Endothelial cell of umbilical vein (primary cell): ENCODE results near the gene SUMF1. TPM values are rescaled to one million over a fixed set of nuclear protein-coding genes. Genes with fewer than 3 reads are reported as not detected.

ENCODE experiments used
- Bru-seq: library from RNA; stranded (reverse); fragments of 400-500 nt; gene quantifications from one replicate; lab custom pipeline; 2021; lab: Mats Ljungman, UMichigan
- BruChase-seq, 2 experiments: library from RNA; stranded (reverse); fragments of 400-500 nt; gene quantifications; one replicate each; lab custom pipeline; 2021; lab: Mats Ljungman, UMichigan
- BruUV-seq: library from RNA; stranded (reverse); fragments of 400-500 nt; replicated peaks from 2 replicates; lab custom pipeline; 2021; lab: Mats Ljungman, UMichigan
- CTCF ChIA-PET: fragments of 300-600, 350-600 bp; sonication (Branson Sonifier 250); formaldehyde crosslinking; loops from one replicate; lab custom pipeline; 2021; ENCODE audit warnings: antibody characterized with exemption, inconsistent platforms; lab: Charles Lee
- POLR2A ChIA-PET: fragments of 300-600, 350-600 bp; sonication (Branson Sonifier 250); formaldehyde crosslinking; loops from one replicate; lab custom pipeline; 2021; ENCODE audit warnings: antibody characterized with exemption, inconsistent platforms; lab: Charles Lee
- DNase-seq: peaks from one replicate; pipeline ENCODE4 v3.0.0-alpha.2; 2011; ENCODE audit warnings: low read depth, low spot score
- FAIRE-seq: peaks from 2 replicates; lab custom pipeline; 2011; peaks lifted over from hg19 to GRCh38; lab: Jason Lieb, UNC
- H2AFZ ChIP-seq: 2 replicates; pipeline ENCODE4 v1.6.0; 2012; ENCODE audit warnings: low read depth, low read length, control low read depth, inconsistent platforms
- H3K27ac ChIP-seq: 2 replicates; pipeline ENCODE4 v1.5.1; 2011; ENCODE audit warnings: low read depth, mild to moderate bottlenecking, control low read depth, low read length, moderate library complexity; ENCODE audit not compliant: insufficient read depth
- H3K27me3 ChIP-seq, 2 experiments: 2 replicates each; pipeline versions ENCODE4 v1.6.0 to v1.6.1; 2011; ENCODE audit warnings: low read length in 2 of 2, mixed read lengths in 1 of 2; ENCODE audit not compliant: control insufficient read depth in 2 of 2, insufficient read depth in 2 of 2
- H3K36me3 ChIP-seq, 2 experiments: 2 replicates in 1 of 2; 3 replicates in 1 of 2; pipeline ENCODE4 v1.5.1; 2011; ENCODE audit warnings: low read length in 2 of 2, mild to moderate bottlenecking in 1 of 2, moderate library complexity in 1 of 2; ENCODE audit not compliant: control insufficient read depth in 2 of 2, insufficient read depth in 2 of 2; ENCODE audit errors: extremely low read depth in 1 of 2
- H3K4me1 ChIP-seq: 3 replicates; pipeline ENCODE4 v1.5.1; 2011; ENCODE audit warnings: mild to moderate bottlenecking, low read length; ENCODE audit not compliant: control insufficient read depth, insufficient read depth; ENCODE audit errors: extremely low read depth
- H3K4me2 ChIP-seq: 2 replicates; pipeline ENCODE4 v1.6.1; 2011; ENCODE audit warnings: low read length, control low read depth, mixed read lengths; ENCODE audit not compliant: insufficient read depth
- H3K4me3 ChIP-seq, 3 experiments: fragments of 200-600 bp in 1 of 3; sonication (generic), shearing (Covaris generic) in 1 of 3; replicated peaks in 1 of 3; 2 replicates each; pipeline ENCODE4 v1.5.1; 2011 to 2016; ENCODE audit warnings: control low read depth in 3 of 3, low read length in 3 of 3, mild to moderate bottlenecking in 2 of 3, inconsistent platforms in 1 of 3, low read depth in 1 of 3, moderate library complexity in 1 of 3; ENCODE audit not compliant: insufficient read depth in 1 of 3
- H3K79me2 ChIP-seq: 2 replicates; pipeline ENCODE4 v1.6.0; 2012; ENCODE audit warnings: low read length, inconsistent platforms; ENCODE audit not compliant: control insufficient read depth, insufficient read depth
- H3K9ac ChIP-seq: replicated peaks from 2 replicates; pipeline ENCODE3; 2011; ENCODE audit warnings: low read length, control low read depth; ENCODE audit not compliant: insufficient read depth; ENCODE audit errors: extremely low read depth
- H3K9me1 ChIP-seq: replicated peaks from 3 replicates; pipeline ENCODE4 v1.6.0; 2011; ENCODE audit warnings: mild to moderate bottlenecking, low read length; ENCODE audit not compliant: control insufficient read depth, insufficient read depth; ENCODE audit errors: extremely low read depth
- H3K9me3 ChIP-seq: replicated peaks from 2 replicates; pipeline ENCODE4 v1.5.1; 2012; ENCODE audit warnings: low read length, inconsistent platforms; ENCODE audit not compliant: control insufficient read depth, insufficient read depth
- H4K20me1 ChIP-seq: replicated peaks from 2 replicates; pipeline ENCODE3; 2011; ENCODE audit warnings: mild to moderate bottlenecking, low read length; ENCODE audit not compliant: control insufficient read depth, insufficient read depth; ENCODE audit errors: extremely low read depth
- EZH2 ChIP-seq: IDR thresholded peaks from 2 replicates; pipeline ENCODE4 v1.6.1; 2012; ENCODE audit warnings: borderline replicate concordance, low read depth, mild to moderate bottlenecking, moderate library complexity, low read length, inconsistent platforms; ENCODE audit not compliant: severe bottlenecking
- FOS ChIP-seq: IDR thresholded peaks from 2 replicates; pipeline ENCODE4 v1.6.1; 2011; ENCODE audit warnings: mild to moderate bottlenecking, low read length, moderate library complexity, borderline replicate concordance; ENCODE audit not compliant: insufficient read depth
- JUN ChIP-seq: IDR thresholded peaks from 2 replicates; pipeline ENCODE4 v1.6.1; 2011; ENCODE audit warnings: borderline replicate concordance, low read depth; ENCODE audit not compliant: insufficient read length, insufficient read depth
- MAX ChIP-seq: IDR thresholded peaks from 2 replicates; pipeline ENCODE4 v1.6.1; 2011; ENCODE audit not compliant: insufficient read depth, insufficient read length
- MYC ChIP-seq: IDR thresholded peaks from one replicate; pipeline ENCODE4 v1.6.1; 2011; ENCODE audit warnings: mild to moderate bottlenecking, low read depth, low read length
- POLR2A ChIP-seq: IDR thresholded peaks from 2 replicates; pipeline ENCODE4 v1.6.1; 2012; ENCODE audit warnings: low read depth, mild to moderate bottlenecking, control low read depth, low read length
- POLR2AphosphoS5 ChIP-seq: IDR thresholded peaks from 2 replicates; pipeline ENCODE4 v1.6.1; 2012; ENCODE audit warnings: low read depth, mild to moderate bottlenecking, control low read depth, low read length, moderate library complexity; ENCODE audit not compliant: insufficient read depth
- dilution Hi-C: fragments of 300-500 bp; cut with MboI; formaldehyde crosslinking; loops from one replicate; pipeline ENCODE4 v1.15.0; 2019; ENCODE audit warnings: low sequenced_read_pairs; ENCODE audit not compliant: extremely low pct_ligation_motif_present
- intact Hi-C: fragments of 100-400 bp; cut with micrococcal nuclease; formaldehyde crosslinking; loops from one replicate; pipeline ENCODE4 v1.10.0; 2022
- long read RNA-seq: library from polyadenylated mRNA; stranded (forward); transcript quantifications from one replicate; pipeline ENCODE4 v2.0.0, GENCODE V29; 2021
- polyA minus RNA-seq, 3 experiments: library from RNA; depleted of rRNA, polyadenylated mRNA; stranded (reverse); fragments of >200 nt; gene quantifications; 1 replicate in 1 of 3; 2 replicates in 2 of 3; pipeline ENCODE4 v1.2.3, GENCODE V29; 2011
- polyA plus RNA-seq, 4 experiments: library from polyadenylated mRNA; depleted of rRNA in 3 of 4; stranded (reverse) in 3 of 4; unstranded in 1 of 4; fragments of >200 nt; gene quantifications; 2 replicates each; pipeline versions ENCODE4 v1.2.1 to v1.2.3, GENCODE V29; 2011 to 2012; ENCODE audit warnings: missing spikeins in 1 of 4
- total RNA-seq: library from RNA; stranded (reverse); gene quantifications from 2 replicates; pipeline ENCODE4 v1.2.3, GENCODE V29; 2021
- TF ChIP-seq, protein P1 (sequence below), 2 donors: IDR thresholded peaks; 1 replicate in 1 of 2; 2 replicates in 1 of 2; pipeline ENCODE4 v1.5.1; 2011; ENCODE audit warnings: low read length in 2 of 2, mild to moderate bottlenecking in 2 of 2, moderate library complexity in 2 of 2, control low read depth in 1 of 2, inconsistent platforms in 1 of 2, low read depth in 1 of 2; ENCODE audit not compliant: insufficient read depth in 1 of 2; ENCODE audit errors: extremely low read depth in 1 of 2

Gene SUMF1
- total RNA-seq (26.6 and 31.5 TPM in 2 replicates), polyA plus RNA-seq (46.8 and 52.2 TPM in 2 replicates), polyA minus RNA-seq (34.7 and 45.9 TPM in 2 replicates), Bru-seq, nascent RNA (percentile 68 among the genes with signal in this experiment), BruChase-seq, experiment 1, labeled RNA remaining after a 6-hour chase (percentile 53 among the genes with signal in this experiment), BruChase-seq, experiment 2, labeled RNA remaining after a 2-hour chase (percentile 63 among the genes with signal in this experiment)
- polyA plus RNA-seq (2011; cell fraction: cytosol; rRNA removed): 31.8 and 34.5 TPM in 2 replicates
- polyA plus RNA-seq (2011; cell fraction: nucleus; rRNA removed): 18.1 and 19.8 TPM in 2 replicates
- polyA plus RNA-seq (2012): 27.8 and 28.8 TPM in 2 replicates
- 11.6 TPM for polyA minus RNA-seq (2011; cell fraction: cytosol; rRNA and poly(A)+ RNA removed)
- 26.6 and 28.3 TPM in 2 replicates for polyA minus RNA-seq (2011; cell fraction: nucleus; rRNA and poly(A)+ RNA removed)
- long read RNA-seq, transcript SUMF1-202 (8 exons, 1,447 nt): minor isoform, 11 of 243 reads
- long read RNA-seq, transcript SUMF1-201 (9 exons, 2,159 nt): major isoform, 171 of 243 reads
- long read RNA-seq, transcript SUMF1-203 (8 exons, 1,128 nt): minor isoform, 13 of 243 reads
- long read RNA-seq, partial matches to known transcripts: 12 of 243 reads
- long read RNA-seq, other reads (novel, unspliced or antisense): 36 of 243 reads

- Histone ChIP-seq H3K27me3 (peaks cover 0 to 3% of the 10 kb centered on the region in 2 experiments), H3K36me3 (no peaks in the 10 kb centered on the region), H3K79me2 (peaks cover 2% of the 10 kb centered on the region), H3K9me1 (no peaks in the 10 kb centered on the region), H3K4me3 (peak within 1 kb of the TSS; percentile 56 to 86 (median 83)), H3K27ac (peak within 1 kb of the TSS; percentile 51), H4K20me1 (no peaks in the 10 kb centered on the region), H3K4me2 (peak within 1 kb of the TSS; percentile 75), H2AFZ (peak within 1 kb of the TSS; percentile 69), H3K9ac (peak within 1 kb of the TSS; percentile 82), H3K4me1 (peaks cover 4% of the 10 kb centered on the region), H3K9me3 (no peaks in the 10 kb centered on the region)
- intact Hi-C loops (loop anchor here (1.0 to 5.0 kb wide), 4 partner anchors 26 to 165 kb away; partner anchors contain the start of gene ITPR1), dilution Hi-C loops (no loop called here)
- DNase-seq: peak; percentile 80
- ChIA-PET POLR2A (interaction anchor here (0.7 to 1.4 kb wide), 4 partner anchors 25 to 116 kb away, joined by 3 to 23 read pairs (median 4); partner anchors contain the start of gene ITPR1), CTCF (interaction anchor here (1.0 to 4.4 kb wide), 6 partner anchors 11 to 166 kb away, joined by 3 to 36 read pairs (median 5); partner anchors contain the start of gene ITPR1)
- BruUV-seq: TSS peak; percentile 48
- peak; percentile 99 for TF ChIP-seq MAX
- no peak for TF ChIP-seq EZH2
- peak; percentile 84 for TF ChIP-seq POLR2AphosphoS5
- TF ChIP-seq, protein P1, sequence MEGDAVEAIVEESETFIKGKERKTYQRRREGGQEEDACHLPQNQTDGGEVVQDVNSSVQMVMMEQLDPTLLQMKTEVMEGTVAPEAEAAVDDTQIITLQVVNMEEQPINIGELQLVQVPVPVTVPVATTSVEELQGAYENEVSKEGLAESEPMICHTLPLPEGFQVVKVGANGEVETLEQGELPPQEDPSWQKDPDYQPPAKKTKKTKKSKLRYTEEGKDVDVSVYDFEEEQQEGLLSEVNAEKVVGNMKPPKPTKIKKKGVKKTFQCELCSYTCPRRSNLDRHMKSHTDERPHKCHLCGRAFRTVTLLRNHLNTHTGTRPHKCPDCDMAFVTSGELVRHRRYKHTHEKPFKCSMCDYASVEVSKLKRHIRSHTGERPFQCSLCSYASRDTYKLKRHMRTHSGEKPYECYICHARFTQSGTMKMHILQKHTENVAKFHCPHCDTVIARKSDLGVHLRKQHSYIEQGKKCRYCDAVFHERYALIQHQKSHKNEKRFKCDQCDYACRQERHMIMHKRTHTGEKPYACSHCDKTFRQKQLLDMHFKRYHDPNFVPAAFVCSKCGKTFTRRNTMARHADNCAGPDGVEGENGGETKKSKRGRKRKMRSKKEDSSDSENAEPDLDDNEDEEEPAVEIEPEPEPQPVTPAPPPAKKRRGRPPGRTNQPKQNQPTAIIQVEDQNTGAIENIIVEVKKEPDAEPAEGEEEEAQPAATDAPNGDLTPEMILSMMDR (IDR thresholded peaks at IDR 0.05; ENCODE audit: extremely low read depth in 1 of 2, insufficient read depth in 1 of 2, low read depth in 1 of 2, low read length in 2 of 2): no peak
- peak; percentile 85 for TF ChIP-seq POLR2A
- no peak for TF ChIP-seq JUN
- TF ChIP-seq MYC: peak; percentile 65
- TF ChIP-seq FOS: no peak
- FAIRE-seq: peak; percentile 89
Measured at GRCh38 chr3:4466741-4467521, at the start of gene SUMF1. Gene SUMF1 (minus strand): TSS chr3:4467269. CDS start chr3:4467245, 24 bp downstream.
